ENCODE data around the gene KCNH1.

DNA sequence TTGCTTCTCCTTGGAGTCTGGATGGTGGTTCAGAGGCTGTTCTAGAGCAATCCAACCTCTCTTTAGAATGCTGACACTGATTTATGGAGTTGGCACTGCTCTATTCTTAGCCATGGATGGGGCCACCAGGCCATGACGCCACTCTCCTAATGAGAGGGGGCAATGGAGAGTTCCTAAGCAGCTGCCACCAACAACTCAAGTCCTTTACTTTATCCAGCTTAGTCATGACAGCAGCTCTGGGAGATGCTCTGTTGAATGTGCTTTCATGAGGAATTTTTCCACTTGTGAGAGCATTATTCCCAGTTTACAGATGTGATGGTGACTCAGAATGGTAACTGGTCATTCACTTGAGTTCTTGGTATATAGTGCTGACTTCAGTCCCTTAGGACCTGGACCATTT, 438.9 kb downstream of the KCNH1 start:
- no peak for TF ChIP-seq POLR2A (IDR thresholded peaks at IDR 0.05; ENCODE audit: low read depth, low read length)
- no peak for TF ChIP-seq CTCF (conservative IDR thresholded peaks at IDR 0.05; ENCODE audit: low read depth, low read length)
- TF ChIP-seq MXI1 (IDR thresholded peaks at IDR 0.05; ENCODE audit: borderline replicate concordance, low read depth, low read length), result no peak
- TF ChIP-seq, protein P1, sequence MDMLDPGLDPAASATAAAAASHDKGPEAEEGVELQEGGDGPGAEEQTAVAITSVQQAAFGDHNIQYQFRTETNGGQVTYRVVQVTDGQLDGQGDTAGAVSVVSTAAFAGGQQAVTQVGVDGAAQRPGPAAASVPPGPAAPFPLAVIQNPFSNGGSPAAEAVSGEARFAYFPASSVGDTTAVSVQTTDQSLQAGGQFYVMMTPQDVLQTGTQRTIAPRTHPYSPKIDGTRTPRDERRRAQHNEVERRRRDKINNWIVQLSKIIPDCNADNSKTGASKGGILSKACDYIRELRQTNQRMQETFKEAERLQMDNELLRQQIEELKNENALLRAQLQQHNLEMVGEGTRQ (IDR thresholded peaks at IDR 0.05; ENCODE audit: low read depth, low read length), result no peak
- TF ChIP-seq FOS (IDR thresholded peaks at IDR 0.05; ENCODE audit: low read depth, low read length), result no peak
- no peak for TF ChIP-seq ELK1 (IDR thresholded peaks at IDR 0.05; ENCODE audit: borderline replicate concordance, low read depth, low read length)
- TF ChIP-seq RFX5 (IDR thresholded peaks at IDR 0.05; ENCODE audit: low read depth, low read length), result no peak
- TF ChIP-seq MAZ (IDR thresholded peaks at IDR 0.05; ENCODE audit: borderline replicate concordance, low read depth, low read length), result no peak
- no peak for TF ChIP-seq RCOR1 (IDR thresholded peaks at IDR 0.05; ENCODE audit: insufficient replicate concordance, low read length)
- TF ChIP-seq RAD21 (IDR thresholded peaks at IDR 0.05; ENCODE audit: low read length), result no peak
- no peak for TF ChIP-seq MAFK (IDR thresholded peaks at IDR 0.05; ENCODE audit: low read depth, low read length)
- TF ChIP-seq CHD1 (IDR thresholded peaks at IDR 0.05; ENCODE audit: low read depth, low read length), result no peak
- no peak for TF ChIP-seq CEBPB (IDR thresholded peaks at IDR 0.05; ENCODE audit: low read depth, low read length)
- TF ChIP-seq BHLHE40 (IDR thresholded peaks at IDR 0.05; ENCODE audit: low read depth, low read length), result no peak
